ENCODE measurements around the gene FOXF1. TPM values are rescaled to one million over a fixed set of nuclear protein-coding genes. Genes with fewer than 3 reads are reported as not detected.
A peak's percentile ranks its signal among the peaks of the same experiment; 100 is the strongest.

FOXF1 gene
- polyA plus RNA-seq, 1 donor (not counting 4 experiments of a cell fraction or from before 2014, with no cell fraction given), result not detected

- no peaks in the 10 kb centered on the region for H3K9me1 ChIP-seq (ENCODE audit: control insufficient read depth, extremely low read depth, insufficient read depth, low read length)
- H3K27me3 ChIP-seq (ENCODE audit: control insufficient read depth, extremely low read depth, insufficient read depth, low read length), result peaks cover 98% of the 10 kb centered on the region
- dilution Hi-C loops (cut with MboI; ENCODE audit: extremely low pct_ligation_motif_present, low sequenced_read_pairs), result loop anchor here (10.0 kb wide), 1 partner anchor 438 kb away; no protein-coding TSS in a partner anchor
- no peaks in the 10 kb centered on the region for H3K36me3 ChIP-seq (ENCODE audit: control insufficient read depth in 2 of 2, extremely low read depth in 1 of 2, insufficient read depth in 2 of 2, low read length in 2 of 2)
- H3K9me3 ChIP-seq (ENCODE audit: control insufficient read depth, low read depth, low read length), result no peaks in the 10 kb centered on the region
- H3K79me2 ChIP-seq (ENCODE audit: control insufficient read depth, insufficient read depth, low read length), result no peaks in the 10 kb centered on the region
- no peak overlapping the region for H3K4me2 ChIP-seq (ENCODE audit: control insufficient read depth, extremely low read depth, insufficient read depth, low read depth, low read length)
- peaks cover 2% of the 10 kb centered on the region for H4K20me1 ChIP-seq (ENCODE audit: control insufficient read depth, extremely low read depth, insufficient read depth, low read length)
- peaks cover 4% of the 10 kb centered on the region for H3K4me1 ChIP-seq (ENCODE audit: control insufficient read depth, extremely low read depth, insufficient read depth, low read length)
- FAIRE-seq (no peak), DNase-seq (ENCODE audit: low read depth, low spot score) (no peak)
- peak; percentile 94 for TF ChIP-seq EZH2 (IDR thresholded peaks at IDR 0.05; ENCODE audit: low read length)
- TF ChIP-seq CTCF (optimal IDR thresholded peaks at IDR 0.05 in 1 of 3, IDR thresholded peaks at IDR 0.05 in 1 of 3, conservative IDR thresholded peaks at IDR 0.05 in 1 of 3; ENCODE audit: extremely low read depth in 1 of 3, insufficient read depth in 2 of 3, low read length in 3 of 3), result no peak
- no peak overlapping the region for H3K9ac ChIP-seq (ENCODE audit: control insufficient read depth, extremely low read depth, insufficient read depth, low read length)
- no peak overlapping the region for H2AFZ ChIP-seq (ENCODE audit: control insufficient read depth, low read length)
- H3K27ac ChIP-seq (ENCODE audit: control insufficient read depth, insufficient read depth, low read length), result no peak overlapping the region
- no peak overlapping the region for H3K4me3 ChIP-seq (ENCODE audit: control insufficient read depth in 2 of 3, extremely low read depth in 1 of 3, insufficient read depth in 2 of 3, low read depth in 1 of 3, low read length in 3 of 3)
Observed at GRCh38 chr16:86512860-86513470, 2.6 kb downstream of the FOXF1 start.

DNA sequence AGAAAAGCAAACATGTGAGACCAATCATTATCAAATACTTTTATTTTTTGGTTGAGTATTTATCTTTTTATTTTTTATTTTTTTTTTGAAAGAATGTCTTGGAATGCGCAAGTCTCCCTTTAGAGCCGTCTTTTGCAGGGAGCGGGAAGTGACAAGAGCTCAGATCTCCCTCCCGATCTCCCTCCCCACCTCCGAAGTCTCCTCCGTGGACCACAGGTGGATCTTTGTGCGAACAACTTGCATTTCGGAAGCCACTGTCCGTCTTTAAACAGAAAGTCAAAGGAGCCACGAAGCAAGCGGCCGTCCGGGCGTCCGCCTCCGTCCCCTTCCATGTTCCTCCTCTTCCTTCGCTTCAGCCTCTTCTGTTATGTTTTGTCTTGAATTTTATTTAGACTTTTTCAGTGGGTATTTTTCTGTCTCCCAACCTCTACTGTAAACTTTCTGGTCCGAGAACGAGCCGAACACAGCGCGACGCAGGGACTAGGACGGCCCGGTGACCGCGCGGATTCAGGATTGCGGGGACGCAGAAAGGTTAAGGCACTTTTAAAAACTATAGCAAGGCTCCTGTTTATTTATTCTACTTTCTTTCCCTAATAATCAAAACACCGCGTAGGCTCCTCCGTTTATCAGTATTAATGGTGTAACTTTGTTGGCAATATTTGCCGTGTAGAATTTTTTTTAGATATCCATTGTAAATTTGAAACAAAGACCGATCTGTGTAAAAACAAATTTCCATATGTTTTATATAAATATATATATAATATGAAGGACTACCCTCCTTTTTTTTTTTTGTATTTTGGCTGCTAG lies 3.3 kb downstream of the FOXF1 start:
- Histone ChIP-seq H4K20me1 (ENCODE audit: control insufficient read depth, extremely low read depth, insufficient read depth, low read length) (peaks cover 2% of the 10 kb centered on the region), H3K4me3 (ENCODE audit: control insufficient read depth in 2 of 3, extremely low read depth in 1 of 3, insufficient read depth in 2 of 3, low read depth in 1 of 3, low read length in 3 of 3) (no peak overlapping the region), H3K36me3 (ENCODE audit: control insufficient read depth in 2 of 2, extremely low read depth in 1 of 2, insufficient read depth in 2 of 2, low read length in 2 of 2) (no peaks in the 10 kb centered on the region), H3K4me1 (ENCODE audit: control insufficient read depth, extremely low read depth, insufficient read depth, low read length) (peaks cover 4% of the 10 kb centered on the region), H3K79me2 (ENCODE audit: control insufficient read depth, insufficient read depth, low read length) (no peaks in the 10 kb centered on the region), H2AFZ (ENCODE audit: control insufficient read depth, low read length) (no peak overlapping the region), H3K27ac (ENCODE audit: control insufficient read depth, insufficient read depth, low read length) (no peak overlapping the region), H3K9me1 (ENCODE audit: control insufficient read depth, extremely low read depth, insufficient read depth, low read length) (no peaks in the 10 kb centered on the region), H3K4me2 (ENCODE audit: control insufficient read depth, extremely low read depth, insufficient read depth, low read depth, low read length) (no peak overlapping the region), H3K9me3 (ENCODE audit: control insufficient read depth, low read depth, low read length) (no peaks in the 10 kb centered on the region), H3K9ac (ENCODE audit: control insufficient read depth, extremely low read depth, insufficient read depth, low read length) (no peak overlapping the region), H3K27me3 (ENCODE audit: control insufficient read depth, extremely low read depth, insufficient read depth, low read length) (peaks cover 98% of the 10 kb centered on the region)
- dilution Hi-C loops (cut with MboI; ENCODE audit: extremely low pct_ligation_motif_present, low sequenced_read_pairs), result loop anchor here (10.0 kb wide), 1 partner anchor 439 kb away; no protein-coding TSS in a partner anchor
- FAIRE-seq (no peak), DNase-seq (ENCODE audit: low read depth, low spot score) (no peak)
- peak; percentile 80 for TF ChIP-seq EZH2 (IDR thresholded peaks at IDR 0.05; ENCODE audit: low read length)
- TF ChIP-seq CTCF (optimal IDR thresholded peaks at IDR 0.05 in 1 of 3, IDR thresholded peaks at IDR 0.05 in 1 of 3, conservative IDR thresholded peaks at IDR 0.05 in 1 of 3; ENCODE audit: extremely low read depth in 1 of 3, insufficient read depth in 2 of 3, low read length in 3 of 3), result no peak

Data from keratinocyte (primary cell).